ENCODE data around the gene TSHZ2. TPM values are rescaled to one million over a fixed set of nuclear protein-coding genes. Genes with fewer than 3 reads are reported as not detected.

The TSHZ2 gene
- total and polyA plus RNA-seq, 2 of the 4 experiments (the other 2 are of a cell fraction), result under 0.01 to 0.02 TPM

GRCh38 chr20:53191957-53192356, 219.8 kb downstream of the TSHZ2 start:
- H4K5ac ChIP-seq (ENCODE audit: low read depth, low read length), result no peak overlapping the region
- no peaks in the 10 kb centered on the region for H3K79me1 ChIP-seq (ENCODE audit: low read depth in 1 of 2, low read length in 2 of 2)
- no peak overlapping the region for H2BK15ac ChIP-seq (ENCODE audit: low read depth, low read length)
- no peak overlapping the region for H3K4me3 ChIP-seq (ENCODE audit: insufficient read depth, low read depth, low read length)
- H3K9me3 ChIP-seq (ENCODE audit: control insufficient read depth, insufficient read depth, low read length), result no peaks in the 10 kb centered on the region
- H3K56ac ChIP-seq (ENCODE audit: extremely low read depth, insufficient read depth, low read length), result no peak overlapping the region
- H2BK20ac ChIP-seq (ENCODE audit: low read depth, low read length), result no peak overlapping the region
- H4K91ac ChIP-seq (ENCODE audit: insufficient read depth, low read depth, low read length), result no peak overlapping the region
- H2AK5ac ChIP-seq (ENCODE audit: low read depth, low read length), result no peak overlapping the region
- H3K27me3 ChIP-seq (ENCODE audit: control insufficient read depth, insufficient read depth, low read length), result 0 out of 2 replicates have a peak, but pooled peaks cover 1% of the 10 kb centered on the region
- no peak overlapping the region for H2BK120ac ChIP-seq (ENCODE audit: low read depth, low read length)
- intact Hi-C loops (cut with micrococcal nuclease) (no loop called here), in situ Hi-C loops (cut with MboI; ENCODE audit: low sequenced_read_pairs) (no loop called here), dilution Hi-C loops (cut with HindIII; ENCODE audit: low sequenced_read_pairs, unreplicated experiment) (no loop called here)
- H3K27ac ChIP-seq (ENCODE audit: insufficient read depth, low read length), result no peak overlapping the region
- no TSS peak for BruUV-seq (replicated peaks)
- H2AK9ac ChIP-seq (replicated peaks; ENCODE audit: low read depth, low read length, poor library complexity), result no peak overlapping the region
- no peaks in the 10 kb centered on the region for H4K20me1 ChIP-seq (ENCODE audit: insufficient read depth, low read length)
- no peak overlapping the region for H3K4ac ChIP-seq (ENCODE audit: low read depth, low read length)
- no peak overlapping the region for H3K18ac ChIP-seq (ENCODE audit: low read depth, low read length)
- no peak overlapping the region for H3K23ac ChIP-seq (ENCODE audit: low read depth, low read length)
- H2BK5ac ChIP-seq (ENCODE audit: low read depth, low read length, poor library complexity, severe bottlenecking), result no peak overlapping the region
- H3K9me1 ChIP-seq (ENCODE audit: insufficient read depth, low read length), result no peaks in the 10 kb centered on the region
- no peak overlapping the region for H4K8ac ChIP-seq (ENCODE audit: low read depth in 2 of 2, low read length in 2 of 2)
- no peak for DNase-seq
- WGBS, 2 experiments (ENCODE audit: extremely low coverage in 2 of 2, insufficient read length in 1 of 2), result no CpG with 5 or more reads among the region's 2 CpGs
- ChIA-PET POLR2A (ENCODE audit: unreplicated experiment) (no interaction called here), CTCF (interaction anchor here (0.6 kb wide), 1 partner anchor 23 kb away, joined by 3 read pairs; no protein-coding TSS in a partner anchor)
- no peaks in the 10 kb centered on the region for H3K36me3 ChIP-seq (ENCODE audit: control insufficient read depth, insufficient read depth, low read length)
- ATAC-seq (ENCODE audit: low read depth), result no peak
- no peaks in the 10 kb centered on the region for H3K4me1 ChIP-seq (ENCODE audit: control insufficient read depth, insufficient read depth, low read length)
- H3K4me2 ChIP-seq (ENCODE audit: low read depth, low read length), result no peak overlapping the region
- no peak overlapping the region for H2AFZ ChIP-seq (replicated peaks; ENCODE audit: low read length, poor library complexity)
- TF ChIP-seq RCOR1 (IDR thresholded peaks at IDR 0.05; ENCODE audit: insufficient replicate concordance, low read length) (no peak), CEBPB (IDR thresholded peaks at IDR 0.05; ENCODE audit: low read depth, low read length) (no peak), SMC3 (IDR thresholded peaks at IDR 0.05; ENCODE audit: low read depth, low read length) (no peak), MAZ (IDR thresholded peaks at IDR 0.05; ENCODE audit: borderline replicate concordance, low read depth, low read length) (no peak), USF2 (IDR thresholded peaks at IDR 0.05; ENCODE audit: low read depth, low read length) (no peak), CHD1 (IDR thresholded peaks at IDR 0.05; ENCODE audit: low read depth, low read length) (no peak), POLR2A (IDR thresholded peaks at IDR 0.05; ENCODE audit: low read depth, low read length) (no peak), FOS (IDR thresholded peaks at IDR 0.05; ENCODE audit: low read depth, low read length) (no peak), NFE2L2 (IDR thresholded peaks at IDR 0.05; ENCODE audit: low read depth, low read length) (no peak), RAD21 (IDR thresholded peaks at IDR 0.05; ENCODE audit: low read length) (no peak), BHLHE40 (IDR thresholded peaks at IDR 0.05; ENCODE audit: low read depth, low read length) (no peak), MXI1 (IDR thresholded peaks at IDR 0.05; ENCODE audit: borderline replicate concordance, low read depth, low read length) (no peak), MAFK (IDR thresholded peaks at IDR 0.05; ENCODE audit: low read depth, low read length) (no peak), RFX5 (IDR thresholded peaks at IDR 0.05; ENCODE audit: low read depth, low read length) (no peak)
- TF ChIP-seq, protein P1, sequence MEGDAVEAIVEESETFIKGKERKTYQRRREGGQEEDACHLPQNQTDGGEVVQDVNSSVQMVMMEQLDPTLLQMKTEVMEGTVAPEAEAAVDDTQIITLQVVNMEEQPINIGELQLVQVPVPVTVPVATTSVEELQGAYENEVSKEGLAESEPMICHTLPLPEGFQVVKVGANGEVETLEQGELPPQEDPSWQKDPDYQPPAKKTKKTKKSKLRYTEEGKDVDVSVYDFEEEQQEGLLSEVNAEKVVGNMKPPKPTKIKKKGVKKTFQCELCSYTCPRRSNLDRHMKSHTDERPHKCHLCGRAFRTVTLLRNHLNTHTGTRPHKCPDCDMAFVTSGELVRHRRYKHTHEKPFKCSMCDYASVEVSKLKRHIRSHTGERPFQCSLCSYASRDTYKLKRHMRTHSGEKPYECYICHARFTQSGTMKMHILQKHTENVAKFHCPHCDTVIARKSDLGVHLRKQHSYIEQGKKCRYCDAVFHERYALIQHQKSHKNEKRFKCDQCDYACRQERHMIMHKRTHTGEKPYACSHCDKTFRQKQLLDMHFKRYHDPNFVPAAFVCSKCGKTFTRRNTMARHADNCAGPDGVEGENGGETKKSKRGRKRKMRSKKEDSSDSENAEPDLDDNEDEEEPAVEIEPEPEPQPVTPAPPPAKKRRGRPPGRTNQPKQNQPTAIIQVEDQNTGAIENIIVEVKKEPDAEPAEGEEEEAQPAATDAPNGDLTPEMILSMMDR (conservative IDR thresholded peaks at IDR 0.05; ENCODE audit: low read depth, low read length), result no peak
- TF ChIP-seq, protein P2, sequence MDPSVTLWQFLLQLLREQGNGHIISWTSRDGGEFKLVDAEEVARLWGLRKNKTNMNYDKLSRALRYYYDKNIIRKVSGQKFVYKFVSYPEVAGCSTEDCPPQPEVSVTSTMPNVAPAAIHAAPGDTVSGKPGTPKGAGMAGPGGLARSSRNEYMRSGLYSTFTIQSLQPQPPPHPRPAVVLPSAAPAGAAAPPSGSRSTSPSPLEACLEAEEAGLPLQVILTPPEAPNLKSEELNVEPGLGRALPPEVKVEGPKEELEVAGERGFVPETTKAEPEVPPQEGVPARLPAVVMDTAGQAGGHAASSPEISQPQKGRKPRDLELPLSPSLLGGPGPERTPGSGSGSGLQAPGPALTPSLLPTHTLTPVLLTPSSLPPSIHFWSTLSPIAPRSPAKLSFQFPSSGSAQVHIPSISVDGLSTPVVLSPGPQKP (IDR thresholded peaks at IDR 0.05; ENCODE audit: borderline replicate concordance, low read depth, low read length), result no peak
- no peak overlapping the region for H3K9ac ChIP-seq (ENCODE audit: low read depth, low read length)
- H3K14ac ChIP-seq (replicated peaks; ENCODE audit: low read depth, low read length), result no peak overlapping the region

Data from IMR-90 (cell line).